IPS-15b (cell line): ENCODE results near the gene GGNBP2.

Experiments used
- H3K27me3 ChIP-seq: one replicate; pipeline ENCODE4 v1.6.1; 2013; ENCODE audit warnings: low read length; ENCODE audit not compliant: control insufficient read depth, insufficient read depth
- H3K36me3 ChIP-seq: one replicate; pipeline ENCODE4 v1.6.1; 2013; ENCODE audit warnings: low read length; ENCODE audit not compliant: control insufficient read depth, insufficient read depth
- H3K4me1 ChIP-seq: one replicate; pipeline ENCODE4 v1.6.1; 2013; ENCODE audit warnings: mild to moderate bottlenecking, low read length; ENCODE audit not compliant: control insufficient read depth, insufficient read depth
- H3K4me3 ChIP-seq: one replicate; pipeline ENCODE4 v1.5.1; 2013; ENCODE audit warnings: low read depth, low read length
- H3K9ac ChIP-seq: one replicate; pipeline ENCODE4 v1.6.1; 2013; ENCODE audit warnings: low read depth, mild to moderate bottlenecking, low read length
- H3K9me3 ChIP-seq: one replicate; pipeline ENCODE4 v1.6.1; 2013; ENCODE audit warnings: mild to moderate bottlenecking, low read length; ENCODE audit not compliant: control insufficient read depth, insufficient read depth

Gene GGNBP2

DNA sequence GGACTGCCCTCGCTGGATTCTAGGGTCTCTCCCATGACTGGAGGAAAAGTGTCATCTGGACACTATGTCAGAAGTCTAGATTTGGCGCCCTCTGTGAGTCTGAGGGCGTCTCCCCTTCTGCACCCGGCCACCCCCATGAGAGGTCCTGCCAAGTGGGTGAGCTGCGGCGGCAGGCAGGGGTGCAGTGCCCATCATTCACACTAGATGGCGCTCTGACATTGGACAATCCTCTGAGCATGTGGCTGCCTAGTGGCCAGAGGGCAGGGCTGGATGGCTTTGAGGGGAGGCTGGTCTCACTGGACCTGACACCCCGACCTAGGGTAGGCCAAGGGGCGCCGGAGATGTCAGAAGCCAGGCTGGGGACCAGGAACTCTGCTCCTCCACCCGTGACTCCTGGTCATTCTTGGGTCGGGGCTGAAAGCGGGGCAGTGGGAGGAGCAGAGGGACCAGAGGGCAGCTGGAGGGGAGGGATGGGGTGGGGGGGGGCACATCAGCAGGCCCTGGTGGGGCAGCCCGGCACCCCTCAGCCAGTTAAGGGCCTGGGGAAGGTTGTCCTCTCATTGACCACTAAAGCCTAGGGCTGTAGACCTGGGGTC is 84.6 kb downstream of the GGNBP2 start:
- Histone ChIP-seq H3K9ac (no peak overlapping the region), H3K9me3 (no peaks in the 10 kb centered on the region), H3K36me3 (peaks cover 2% of the 10 kb centered on the region), H3K27me3 (peaks cover 24% of the 10 kb centered on the region), H3K4me1 (peaks cover 11% of the 10 kb centered on the region), H3K4me3 (no peak overlapping the region)

DNA sequence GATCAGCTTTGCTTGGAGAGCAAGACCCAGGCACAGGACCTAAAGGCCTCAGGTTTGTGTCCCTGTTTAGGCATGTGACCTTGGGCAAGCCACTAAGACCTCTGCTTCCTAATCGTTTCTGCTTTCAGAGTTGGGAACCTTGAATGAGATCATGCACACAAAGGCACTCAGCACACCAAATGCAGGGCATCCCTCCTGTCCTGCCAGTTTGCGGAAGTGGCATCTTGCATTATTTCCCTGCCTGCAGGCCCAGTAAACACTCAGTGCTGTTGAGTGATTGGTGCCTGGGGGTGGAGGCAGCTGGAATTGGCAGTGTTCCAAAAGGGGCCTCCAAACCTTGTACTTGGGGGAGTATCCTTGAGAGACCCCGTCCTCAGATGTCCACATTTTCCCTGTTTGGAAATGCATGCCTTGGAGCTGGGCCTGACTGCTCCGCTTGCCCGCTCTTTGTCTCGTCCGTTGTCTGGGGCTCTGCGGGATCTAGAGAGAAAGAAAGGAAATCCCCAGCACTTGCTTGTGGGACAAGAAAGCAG is 85.3 kb downstream of the GGNBP2 start:
- H3K4me1 ChIP-seq = peaks cover 11% of the 10 kb centered on the region
- H3K9me3 ChIP-seq = no peaks in the 10 kb centered on the region
- no peak overlapping the region for H3K4me3 ChIP-seq
- no peak overlapping the region for H3K9ac ChIP-seq
- H3K27me3 ChIP-seq = peaks cover 26% of the 10 kb centered on the region
- H3K36me3 ChIP-seq = peaks cover 2% of the 10 kb centered on the region

DNA sequence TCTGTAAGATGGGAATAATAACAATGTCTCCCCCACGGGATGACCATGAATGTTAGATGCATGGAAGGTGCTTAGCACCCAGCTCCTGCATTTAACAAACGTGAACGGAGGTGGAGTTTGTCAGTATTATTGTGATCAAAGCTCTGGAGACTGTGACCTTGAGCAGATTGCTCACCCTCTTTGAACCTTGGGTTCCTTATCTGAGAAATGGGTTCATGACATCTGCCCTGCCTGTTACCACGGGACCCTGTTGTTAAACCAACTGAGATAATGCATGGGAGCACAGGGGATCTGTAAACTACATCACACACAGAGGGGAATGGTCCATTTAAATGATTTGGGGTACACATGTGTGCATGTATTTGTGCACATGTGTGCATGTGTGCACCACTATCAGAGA is 86.3 kb downstream of the GGNBP2 start:
- no peaks in the 10 kb centered on the region for H3K9me3 ChIP-seq
- no peak overlapping the region for H3K9ac ChIP-seq
- H3K36me3 ChIP-seq = peaks cover 2% of the 10 kb centered on the region
- H3K4me1 ChIP-seq = peaks cover 11% of the 10 kb centered on the region
- peaks cover 29% of the 10 kb centered on the region for H3K27me3 ChIP-seq
- no peak overlapping the region for H3K4me3 ChIP-seq

DNA sequence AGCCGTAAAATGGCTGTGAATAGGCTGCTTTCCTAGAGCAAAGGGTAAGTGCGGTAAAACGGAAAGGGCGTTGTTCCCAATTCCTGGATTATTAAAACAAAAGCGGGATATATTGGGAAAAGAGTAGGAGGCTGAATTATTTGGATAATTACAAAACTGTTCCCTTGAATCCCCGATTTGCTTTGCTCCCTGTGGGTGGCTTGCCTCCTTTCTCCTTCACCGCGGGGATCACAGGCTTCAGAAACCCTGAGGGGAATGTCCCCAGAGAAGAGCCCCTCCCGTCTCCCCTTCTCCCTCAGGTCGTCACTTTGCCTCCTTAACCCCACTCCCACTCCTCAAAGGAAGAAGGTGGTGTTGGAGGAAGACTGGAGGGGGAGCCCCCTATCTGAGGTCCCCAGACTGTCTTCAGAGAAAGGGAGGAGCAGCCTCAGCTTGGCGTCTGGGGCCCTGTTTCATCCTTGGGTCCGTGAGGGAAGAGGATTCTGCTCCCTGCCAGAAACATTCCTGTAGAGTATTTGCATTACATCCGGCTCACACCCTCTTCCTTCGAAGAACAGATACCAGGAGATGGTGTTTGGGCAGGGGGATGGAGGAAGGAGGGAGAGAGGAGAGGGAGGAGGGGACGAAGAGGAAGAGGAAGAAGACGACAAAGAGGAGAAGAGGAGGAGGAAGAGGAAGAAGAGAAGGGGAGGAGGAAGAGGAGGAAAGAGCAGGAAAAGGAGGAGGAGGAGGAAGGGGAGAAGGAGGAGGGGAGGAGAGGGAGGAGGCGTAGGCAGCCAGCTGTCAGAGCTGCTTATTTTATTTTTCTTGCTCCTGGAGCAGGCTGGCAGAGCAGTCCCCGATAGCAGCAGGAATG is 88.4 kb downstream of the GGNBP2 start:
- peaks cover 37% of the 10 kb centered on the region for H3K27me3 ChIP-seq
- H3K9ac ChIP-seq = no peak overlapping the region
- peaks cover 11% of the 10 kb centered on the region for H3K4me1 ChIP-seq
- no peaks in the 10 kb centered on the region for H3K9me3 ChIP-seq
- peaks cover 4% of the 10 kb centered on the region for H3K36me3 ChIP-seq
- H3K4me3 ChIP-seq = peak overlapping the region; percentile 33
